NCI-H2029 (cell line): ENCODE measurements around the gene RNF41.

ENCODE experiments used
- DNase-seq: peaks from one replicate; lab custom pipeline; 2025; lab: John Stamatoyannopoulos, UW

RNF41 gene

GRCh38 chr12:56243731-56244181 lies 22.0 kb upstream of the RNF41 start:
- DNase-seq: no peak

DNA sequence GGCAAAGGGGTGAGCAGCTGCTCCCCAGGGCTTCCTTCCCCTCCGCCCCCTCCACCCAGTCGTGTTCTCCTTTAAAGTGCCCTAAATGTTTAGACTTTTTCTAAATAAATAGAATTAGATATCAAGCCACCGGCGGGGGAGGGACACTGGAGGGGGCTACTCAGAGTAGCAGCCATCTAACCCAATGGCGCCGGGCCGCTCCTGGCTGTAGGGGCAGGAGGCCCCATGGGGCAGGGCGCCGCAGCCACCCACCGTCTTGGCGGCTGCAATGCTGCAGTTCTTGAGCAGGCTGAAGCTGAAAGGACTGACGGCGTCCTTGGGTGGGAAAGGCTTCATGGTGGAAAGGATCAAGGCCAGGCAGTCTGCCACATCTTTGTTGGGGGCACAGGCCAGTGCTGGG lies 21.3 kb upstream of the RNF41 start:
- DNase-seq: no peak

DNA sequence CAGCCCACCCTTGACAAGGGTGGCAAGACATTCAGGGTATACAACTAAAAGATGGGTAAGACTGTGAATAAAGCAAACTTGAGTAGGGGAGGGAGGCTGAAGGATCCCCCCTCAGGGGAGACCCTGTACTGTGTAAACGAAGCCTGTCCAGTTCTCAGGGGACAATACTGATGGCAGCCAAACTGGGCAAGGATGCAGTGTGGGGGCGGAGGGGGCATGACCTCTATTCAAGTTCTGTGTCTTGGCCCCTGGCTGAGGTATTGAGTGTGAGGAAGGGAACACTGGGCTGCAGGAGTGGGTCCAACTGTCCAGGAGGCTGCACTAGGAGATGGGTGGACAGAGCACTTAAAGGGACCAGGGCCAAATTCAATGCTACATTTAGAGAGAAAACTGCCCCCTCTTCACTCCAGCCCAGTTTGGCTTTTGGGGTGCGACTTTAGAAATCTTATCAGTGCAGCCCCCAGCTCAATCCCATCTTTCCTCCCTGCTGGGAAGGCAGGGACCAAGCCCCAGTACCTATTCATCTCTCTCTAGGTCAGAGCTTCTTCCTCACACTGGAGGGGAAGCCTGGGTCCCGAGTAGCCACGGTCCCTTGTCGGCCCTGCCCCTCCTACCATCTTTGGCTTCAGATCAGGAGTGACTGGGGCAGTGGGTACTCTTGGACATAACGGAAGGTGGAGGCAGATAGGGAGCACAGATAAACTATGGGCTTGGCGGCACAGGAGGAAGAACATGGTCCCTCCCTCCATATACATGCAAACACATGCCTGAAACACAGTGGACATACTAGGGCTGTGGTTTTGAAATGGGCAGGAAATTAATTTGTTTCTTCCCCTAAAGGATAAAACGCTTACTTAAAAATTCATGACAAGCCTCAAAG lies 19.9 kb upstream of the RNF41 start:
- DNase-seq: no peak

GRCh38 chr12:56237552-56237951 lies 15.8 kb upstream of the RNF41 start:
- no peak for DNase-seq

DNA sequence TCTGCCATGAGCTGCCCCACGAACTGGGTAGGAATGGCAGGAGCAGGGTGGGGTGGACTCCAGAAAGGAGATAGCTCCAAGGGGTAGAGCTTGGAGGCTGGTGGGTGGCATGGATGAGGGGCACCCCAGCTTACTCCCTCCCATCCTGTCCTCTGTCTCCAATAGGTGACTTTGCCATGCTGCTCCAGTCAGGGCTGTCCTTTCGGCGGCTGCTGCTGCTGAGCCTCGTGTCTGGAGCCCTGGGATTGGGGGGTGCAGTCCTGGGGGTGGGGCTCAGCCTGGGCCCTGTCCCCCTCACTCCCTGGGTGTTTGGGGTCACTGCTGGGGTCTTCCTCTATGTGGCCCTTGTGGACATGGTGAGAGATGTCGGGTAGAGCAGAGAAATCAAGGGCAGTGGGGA lies 15.3 kb upstream of the RNF41 start:
- no peak for DNase-seq

GRCh38 chr12:56236091-56236490 lies 14.4 kb upstream of the RNF41 start:
- DNase-seq: no peak

DNA sequence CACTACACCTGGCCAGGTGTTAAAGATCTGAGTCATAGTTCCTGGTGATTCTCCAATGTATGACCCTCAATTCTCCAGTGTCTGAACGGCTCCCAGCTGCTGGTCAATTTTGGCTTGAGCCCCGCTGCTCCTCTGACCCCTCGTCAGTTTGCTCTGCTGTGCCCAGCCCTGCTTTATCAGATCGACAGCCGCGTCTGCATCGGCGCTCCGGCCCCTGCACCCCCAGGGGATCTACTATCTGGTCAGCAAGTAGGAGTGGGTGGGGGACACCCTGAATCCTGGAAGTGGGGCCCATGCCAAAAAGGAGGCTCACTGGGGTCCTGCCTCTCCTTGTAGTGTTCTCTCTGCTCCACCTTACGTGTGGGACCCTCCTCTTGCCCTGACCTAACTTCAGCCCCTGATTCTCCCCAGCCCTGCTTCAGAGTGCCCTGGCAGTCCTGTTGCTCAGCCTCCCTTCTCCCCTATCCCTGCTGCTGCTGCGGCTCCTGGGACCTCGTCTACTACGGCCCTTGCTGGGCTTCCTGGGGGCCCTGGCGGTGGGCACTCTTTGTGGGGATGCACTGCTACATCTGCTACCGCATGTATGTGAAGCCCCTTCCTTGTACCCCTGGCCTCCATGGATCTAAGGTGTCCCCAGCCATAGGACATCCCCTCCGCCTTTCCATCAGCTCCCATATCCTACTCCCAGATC lies 13.2 kb upstream of the RNF41 start:
- DNase-seq: no peak

DNA sequence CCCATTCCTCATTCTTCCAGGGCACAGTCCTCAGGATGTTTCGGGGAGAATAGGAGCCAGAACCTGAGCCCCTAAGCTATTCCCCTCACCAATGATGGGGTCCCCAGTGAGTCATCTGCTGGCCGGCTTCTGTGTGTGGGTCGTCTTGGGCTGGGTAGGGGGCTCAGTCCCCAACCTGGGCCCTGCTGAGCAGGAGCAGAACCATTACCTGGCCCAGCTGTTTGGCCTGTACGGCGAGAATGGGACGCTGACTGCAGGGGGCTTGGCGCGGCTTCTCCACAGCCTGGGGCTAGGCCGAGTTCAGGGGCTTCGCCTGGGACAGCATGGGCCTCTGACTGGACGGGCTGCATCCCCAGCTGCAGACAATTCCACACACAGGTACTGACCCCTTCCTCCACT lies 9.5 kb upstream of the RNF41 start:
- no peak for DNase-seq

- no peak for DNase-seq
Measured at GRCh38 chr12:56230432-56231183, 8.9 kb upstream of the RNF41 start.

GRCh38 chr12:56229916-56230431 lies 8.3 kb upstream of the RNF41 start, which contains the start of gene SLC39A5:
TSS of gene SLC39A5 (plus strand) at chr12:56230051. CDS start at chr12:56231275, 1,224 bp downstream.
- DNase-seq: no peak

DNA sequence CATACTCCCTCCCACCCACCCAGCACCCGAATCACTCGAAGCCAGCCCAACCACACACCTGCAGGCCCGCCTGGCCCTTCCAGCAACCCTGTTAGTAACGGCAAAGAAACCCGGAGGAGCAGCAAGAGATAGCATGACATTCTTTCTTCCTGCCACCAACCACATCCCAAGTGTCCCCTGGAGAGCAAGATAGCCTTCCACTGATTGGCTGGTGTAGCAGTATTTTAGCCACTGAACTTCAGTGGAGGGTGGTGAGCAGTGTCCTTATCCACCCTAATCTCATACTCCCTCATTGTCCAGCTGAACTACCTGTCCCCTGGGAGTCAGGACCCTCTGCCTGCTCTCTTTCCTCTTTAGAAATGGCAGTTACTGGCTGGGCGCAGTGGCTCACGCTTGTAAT lies 7.4 kb upstream of the RNF41 start:
- no peak for DNase-seq

DNA sequence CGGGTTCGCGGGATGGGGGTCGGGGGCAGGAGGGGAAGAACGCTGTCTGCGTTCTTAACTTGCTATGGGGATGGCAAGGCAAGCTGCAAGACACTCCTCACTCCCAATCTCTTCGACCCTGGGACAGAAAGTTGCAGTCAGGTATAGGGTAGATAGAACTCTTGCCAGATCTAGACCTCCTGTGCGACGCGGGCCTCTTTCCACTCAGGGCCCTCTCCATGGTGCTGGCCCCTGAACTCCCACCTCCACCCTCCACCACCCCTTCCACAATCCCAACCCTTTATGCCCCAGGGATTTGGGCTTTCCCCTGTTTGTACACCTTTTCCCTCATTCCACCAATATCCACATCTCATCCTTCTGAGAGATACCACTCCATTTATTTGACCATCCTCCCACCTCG lies 3.2 kb upstream of the RNF41 start:
- DNase-seq: no peak

DNA sequence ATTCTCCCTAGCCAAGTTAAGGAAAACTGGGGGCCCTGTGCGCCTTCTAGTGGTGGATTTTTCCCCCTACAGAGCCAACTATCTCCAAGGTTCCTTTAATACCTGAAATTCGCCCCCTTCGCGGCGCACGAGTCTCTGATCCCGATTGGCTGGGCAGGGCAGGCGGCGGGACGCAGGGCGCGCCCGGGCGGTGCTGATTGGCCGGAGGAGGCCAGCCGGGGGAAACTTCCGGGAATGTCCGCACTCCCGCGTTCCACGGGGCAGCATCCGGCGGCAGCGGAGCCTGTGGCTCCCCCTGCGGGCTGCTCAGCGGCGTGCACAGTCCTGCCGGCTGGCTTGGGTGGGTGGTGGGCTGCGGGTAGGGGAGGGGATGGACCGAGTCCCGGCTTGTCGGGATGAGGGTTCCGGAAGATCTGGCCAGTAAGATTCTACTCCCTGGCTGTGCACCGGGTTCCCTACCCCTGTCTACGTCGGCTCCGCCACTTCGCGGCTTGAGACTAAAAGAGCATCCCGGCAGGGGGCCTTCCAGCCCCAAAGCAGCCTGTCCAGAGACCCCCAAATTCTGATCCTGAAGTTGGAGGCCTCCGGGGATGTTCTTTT lies 2.5 kb upstream of the RNF41 start, which contains the start of gene NABP2:
NABP2 (plus strand) TSS at position 241 of the 600 bp plus-strand sequence. CDS start 515 bp downstream, outside the sequence.
- peak; percentile 96 for DNase-seq

DNA sequence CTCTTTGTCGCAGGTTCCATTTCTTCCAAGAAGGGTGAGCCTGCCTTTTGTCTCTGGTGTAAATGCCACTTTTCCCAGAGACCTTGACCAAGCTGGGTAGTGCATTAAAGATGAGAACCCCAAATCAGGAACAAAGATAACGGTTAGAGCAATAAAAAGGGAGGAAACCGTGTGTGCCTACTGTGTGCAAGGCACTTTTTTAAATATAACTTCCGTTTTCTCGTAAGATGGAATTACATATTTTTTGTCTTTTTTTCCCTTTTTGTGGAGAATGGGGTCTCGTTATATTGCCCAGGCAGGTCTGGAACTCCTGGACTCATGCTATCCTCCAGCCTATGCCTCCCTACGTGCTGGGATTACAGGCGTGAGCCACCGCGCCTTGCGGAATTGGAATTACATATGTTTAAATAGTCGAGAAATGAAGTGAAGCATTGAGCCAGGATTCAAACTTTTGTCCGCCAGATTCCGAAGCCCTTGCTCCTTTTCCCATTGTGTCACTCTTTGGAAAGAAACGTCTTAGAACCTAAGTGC lies 1.9 kb upstream of the RNF41 start:
- DNase-seq: no peak

GRCh38 chr12:56222531-56222895 lies 791 bp upstream of the RNF41 start:
- no peak for DNase-seq

- peak; percentile 19 for DNase-seq
Measured at GRCh38 chr12:56221232-56221756, 428 bp downstream of the RNF41 start.

- no peak for DNase-seq
Measured at GRCh38 chr12:56220611-56221231, 1.0 kb downstream of the RNF41 start.

DNA sequence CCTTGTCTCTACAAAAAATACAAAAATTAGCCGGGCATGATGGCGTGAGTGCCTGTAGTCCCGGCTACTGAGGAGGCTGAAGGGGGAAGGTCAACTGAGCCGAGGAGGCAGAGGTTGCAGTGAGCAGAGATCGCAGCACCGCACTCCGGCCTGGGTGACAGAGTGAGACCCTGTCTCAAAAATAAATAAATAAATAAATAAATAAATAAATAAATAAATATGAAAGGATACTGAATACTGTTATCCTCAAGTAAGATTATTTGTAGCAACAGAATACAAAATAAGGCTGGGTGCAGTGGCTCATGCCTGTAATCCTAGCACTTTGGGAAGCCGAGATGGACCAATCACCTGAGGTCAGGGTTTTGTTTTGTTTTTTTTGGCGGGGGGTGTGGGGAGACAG lies 1.9 kb downstream of the RNF41 start:
- DNase-seq: no peak

DNA sequence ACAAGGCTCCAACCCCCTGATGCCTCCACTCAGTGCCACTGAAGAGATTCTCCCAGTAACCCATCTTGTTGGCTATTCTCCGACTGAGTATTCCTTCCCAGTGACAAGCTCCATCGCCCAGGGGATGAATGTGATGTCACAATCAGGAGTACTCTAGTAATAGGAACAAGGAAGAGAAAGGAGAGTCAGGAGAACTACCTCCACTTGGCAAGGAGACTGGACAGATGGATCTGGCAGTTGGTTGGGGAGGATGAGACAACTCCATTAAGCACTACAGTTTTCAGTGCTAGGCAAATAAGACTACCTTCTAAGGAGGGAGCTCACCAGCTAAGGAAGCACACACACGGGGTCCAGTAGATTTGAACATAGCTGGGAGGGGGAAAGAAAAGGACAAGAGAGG lies 5.3 kb downstream of the RNF41 start:
- DNase-seq: no peak

DNA sequence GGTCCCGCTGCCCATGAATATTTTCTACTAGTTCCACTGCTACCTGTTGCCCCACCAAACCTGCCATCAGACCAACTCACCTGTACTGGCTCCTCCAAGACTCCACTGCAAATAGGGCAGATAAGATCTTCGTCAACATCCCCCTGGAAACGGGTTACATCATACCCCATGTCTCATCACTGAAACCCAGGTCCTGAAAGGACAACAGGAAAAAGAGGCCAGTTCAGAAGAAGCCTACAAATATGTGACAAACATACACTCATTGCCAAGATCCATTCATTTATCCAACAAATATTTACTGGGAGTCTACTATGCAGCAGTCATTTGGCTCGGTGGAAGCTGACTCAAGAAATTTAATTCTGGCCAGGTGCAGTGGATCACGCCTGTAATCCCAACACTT lies 7.8 kb downstream of the RNF41 start:
- no peak for DNase-seq

DNA sequence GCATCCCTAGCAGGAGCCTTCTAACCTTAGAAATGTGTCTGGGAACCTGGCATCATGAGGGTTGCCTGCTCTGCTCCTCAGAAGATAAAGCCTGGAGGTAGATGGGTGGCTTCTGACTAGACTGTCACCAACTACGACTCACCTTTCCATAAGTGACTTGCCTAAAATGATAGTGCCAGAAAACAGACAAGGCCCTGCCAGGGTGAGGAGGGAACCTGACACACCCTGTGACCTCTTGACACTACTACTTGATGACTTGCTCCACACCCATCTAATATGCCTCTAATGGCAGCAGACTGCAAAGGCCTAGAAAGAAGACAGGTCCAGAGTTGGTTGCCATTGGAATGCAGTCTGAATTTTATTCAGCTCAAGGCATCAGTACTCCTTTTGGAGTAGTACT lies 9.4 kb downstream of the RNF41 start:
- DNase-seq: no peak
